Uterus (tissue), 2 donors: ENCODE measurements around the gene TMEM207.

Experiments used
- POLR2A ChIP-seq, 2 donors: fragments of 450-650 bp; IDR thresholded peaks; one replicate each; pipeline ENCODE4 v1.6.1; 2016; ENCODE audit warnings: antibody characterized with exemption in 2 of 2, mild to moderate bottlenecking in 1 of 2, moderate library complexity in 1 of 2
- TF ChIP-seq, protein P1 (sequence below), 4 experiments: fragments of 200-600 bp in 2 of 4; fragments of 450-650 bp in 2 of 4; sonication (generic) in 2 of 4; IDR thresholded peaks; one replicate each; pipeline ENCODE4 v1.5.1; 2016 to 2019; ENCODE audit warnings: antibody characterized with exemption in 4 of 4, mild to moderate bottlenecking in 2 of 4, moderate library complexity in 1 of 4

DNA sequence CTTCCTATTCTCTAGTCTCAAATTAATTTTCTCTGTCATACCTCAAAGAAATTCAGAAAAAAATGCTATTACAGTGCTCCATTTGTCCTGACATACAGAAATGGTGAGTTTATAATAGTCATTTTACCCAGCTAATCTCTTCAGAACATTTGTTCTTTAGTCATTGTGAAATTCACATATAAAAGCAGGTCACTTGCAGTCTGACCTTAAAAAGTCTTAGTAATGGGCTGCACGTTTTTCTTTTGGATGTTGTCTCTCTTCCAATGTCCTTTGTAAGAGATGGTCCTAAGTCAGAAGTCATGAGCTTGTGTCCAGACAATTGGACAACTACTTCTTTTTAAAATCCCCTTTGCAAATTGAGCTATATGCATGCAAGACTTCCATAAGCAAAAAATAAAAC lies 47.2 kb upstream of the TMEM207 start:
- TF ChIP-seq, protein P1, sequence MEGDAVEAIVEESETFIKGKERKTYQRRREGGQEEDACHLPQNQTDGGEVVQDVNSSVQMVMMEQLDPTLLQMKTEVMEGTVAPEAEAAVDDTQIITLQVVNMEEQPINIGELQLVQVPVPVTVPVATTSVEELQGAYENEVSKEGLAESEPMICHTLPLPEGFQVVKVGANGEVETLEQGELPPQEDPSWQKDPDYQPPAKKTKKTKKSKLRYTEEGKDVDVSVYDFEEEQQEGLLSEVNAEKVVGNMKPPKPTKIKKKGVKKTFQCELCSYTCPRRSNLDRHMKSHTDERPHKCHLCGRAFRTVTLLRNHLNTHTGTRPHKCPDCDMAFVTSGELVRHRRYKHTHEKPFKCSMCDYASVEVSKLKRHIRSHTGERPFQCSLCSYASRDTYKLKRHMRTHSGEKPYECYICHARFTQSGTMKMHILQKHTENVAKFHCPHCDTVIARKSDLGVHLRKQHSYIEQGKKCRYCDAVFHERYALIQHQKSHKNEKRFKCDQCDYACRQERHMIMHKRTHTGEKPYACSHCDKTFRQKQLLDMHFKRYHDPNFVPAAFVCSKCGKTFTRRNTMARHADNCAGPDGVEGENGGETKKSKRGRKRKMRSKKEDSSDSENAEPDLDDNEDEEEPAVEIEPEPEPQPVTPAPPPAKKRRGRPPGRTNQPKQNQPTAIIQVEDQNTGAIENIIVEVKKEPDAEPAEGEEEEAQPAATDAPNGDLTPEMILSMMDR (IDR thresholded peaks at IDR 0.05) = no peak
- no peak for TF ChIP-seq POLR2A (IDR thresholded peaks at IDR 0.05)
